KMS-11 (cell line): Measurements from ENCODE around the gene PP2D1.

ENCODE experiments used
- H2AFZ ChIP-seq: fragments of 200-600 bp; sonication (generic); 2 replicates; pipeline ENCODE4 v1.6.1; 2016; ENCODE audit warnings: antibody characterized with exemption, mixed run types, low read depth
- H3K27ac ChIP-seq: fragments of 200-600 bp; sonication (generic); 2 replicates; pipeline ENCODE4 v1.6.1; 2016; ENCODE audit warnings: mild to moderate bottlenecking, mixed run types
- H3K27me3 ChIP-seq: fragments of 200-600 bp; sonication (generic); 2 replicates; pipeline ENCODE4 v1.6.1; 2017; ENCODE audit warnings: mild to moderate bottlenecking, low read depth, mixed run types, moderate library complexity; ENCODE audit not compliant: insufficient read depth
- H3K36me3 ChIP-seq: fragments of 200-600 bp; sonication (generic); 2 replicates; pipeline ENCODE4 v1.6.1; 2017; ENCODE audit warnings: mild to moderate bottlenecking, mixed run types; ENCODE audit not compliant: insufficient read depth
- H3K4me1 ChIP-seq: fragments of 200-600 bp; sonication (generic); 2 replicates; pipeline ENCODE4 v1.6.1; 2016; ENCODE audit warnings: mild to moderate bottlenecking, low read depth, mixed run types; ENCODE audit not compliant: poor library complexity, severe bottlenecking
- H3K4me2 ChIP-seq: fragments of 200-600 bp; sonication (generic); 2 replicates; pipeline ENCODE4 v1.7.0; 2016; ENCODE audit warnings: mild to moderate bottlenecking, mixed run types
- H3K4me3 ChIP-seq: fragments of 200-600 bp; sonication (generic); IDR thresholded peaks from 2 replicates; pipeline ENCODE4 v1.6.1; 2017; ENCODE audit warnings: low read depth, low read length, mixed read lengths; ENCODE audit not compliant: insufficient read depth
- H3K79me2 ChIP-seq: fragments of 200-600 bp; sonication (generic); 2 replicates; pipeline ENCODE4 v1.6.1; 2016; ENCODE audit warnings: low read depth, mixed run types; ENCODE audit not compliant: insufficient read depth
- H3K9ac ChIP-seq: fragments of 200-600 bp; sonication (generic); 2 replicates; pipeline ENCODE4 v1.6.1; 2016; ENCODE audit warnings: mild to moderate bottlenecking, mixed run types
- H4K20me1 ChIP-seq: fragments of 200-600 bp; sonication (generic); 2 replicates; pipeline ENCODE4 v1.6.1; 2016; ENCODE audit warnings: mild to moderate bottlenecking, mixed run types; ENCODE audit not compliant: insufficient read depth
- CTCF ChIP-seq: fragments of 200-600 bp; sonication (generic); conservative IDR thresholded peaks from 2 replicates; pipeline ENCODE4 v1.6.1; 2017; ENCODE audit warnings: low read depth, mild to moderate bottlenecking, antibody characterized with exemption, low read length, moderate library complexity, mixed read lengths

Gene PP2D1

DNA sequence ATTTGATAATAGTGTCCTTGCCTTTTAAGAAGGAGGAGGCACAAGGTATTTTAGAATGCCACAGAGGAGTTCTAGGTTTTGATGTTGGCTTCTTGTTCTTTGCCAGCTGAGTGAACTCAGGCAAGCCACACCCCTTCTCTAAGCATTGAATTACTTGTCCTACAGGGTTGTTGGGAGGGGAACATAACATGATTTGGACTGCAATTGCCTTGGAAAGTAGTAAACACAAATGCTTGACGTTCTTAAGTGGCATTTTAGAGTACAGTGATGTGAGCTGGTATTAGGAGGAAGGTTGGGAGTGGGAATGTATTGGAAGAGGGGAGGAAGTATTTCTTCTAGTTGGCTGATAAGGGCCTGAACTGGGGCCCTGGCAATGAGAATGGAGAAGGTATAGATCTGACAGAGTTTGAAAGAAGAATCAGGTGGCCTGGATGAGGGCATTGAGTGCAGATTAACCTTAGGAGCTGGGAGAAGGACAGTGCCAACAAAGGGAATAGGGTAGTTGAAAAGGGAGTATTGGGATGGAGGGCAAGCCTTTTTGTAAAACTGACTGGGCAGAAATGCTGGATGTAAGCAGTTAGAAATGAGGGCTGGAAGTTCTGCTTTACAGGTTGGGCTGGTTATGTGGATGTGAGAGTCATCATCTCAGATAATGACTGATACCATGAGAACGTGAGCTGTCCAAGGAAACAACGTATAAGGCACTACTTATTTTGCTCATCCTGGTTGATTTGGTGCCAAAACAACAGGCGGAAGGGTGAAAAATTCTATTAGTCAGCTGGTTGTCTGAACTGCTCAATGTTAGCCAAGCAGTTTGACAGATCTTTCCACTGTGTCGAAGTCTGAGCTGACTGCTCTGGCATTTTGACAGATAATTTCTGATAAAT lies 44.9 kb upstream of the PP2D1 start:
- H2AFZ ChIP-seq, result no peak overlapping the region
- no peak overlapping the region; the same call in 1 of the 2 replicates for H3K9ac ChIP-seq
- peaks cover 75% of the 10 kb centered on the region for H3K4me1 ChIP-seq
- no peaks in the 10 kb centered on the region for H3K36me3 ChIP-seq
- no peak for TF ChIP-seq CTCF
- H3K79me2 ChIP-seq, result peaks cover 66% of the 10 kb centered on the region
- H3K27me3 ChIP-seq, result no peaks in the 10 kb centered on the region
- no peak overlapping the region for H3K4me3 ChIP-seq
- H4K20me1 ChIP-seq, result no peaks in the 10 kb centered on the region
- peak overlapping the region; percentile 87 for H3K4me2 ChIP-seq
- peak overlapping the region; percentile 87 for H3K27ac ChIP-seq

- Histone ChIP-seq H3K79me2 (peaks cover 71% of the 10 kb centered on the region), H4K20me1 (no peaks in the 10 kb centered on the region), H3K36me3 (no peaks in the 10 kb centered on the region), H3K27ac (peak overlapping the region; percentile 87), H2AFZ (no peak overlapping the region), H3K9ac (peak overlapping the region; percentile 51; the same call in 1 of the 2 replicates), H3K4me1 (peaks cover 72% of the 10 kb centered on the region), H3K4me3 (no peak overlapping the region), H3K4me2 (peak overlapping the region; percentile 87), H3K27me3 (no peaks in the 10 kb centered on the region)
- TF ChIP-seq CTCF, result no peak
Observed at GRCh38 chr3:20055842-20056241, 43.8 kb upstream of the PP2D1 start.

GRCh38 chr3:20055020-20055775 lies 43.1 kb upstream of the PP2D1 start:
- Histone ChIP-seq H3K27me3 (no peaks in the 10 kb centered on the region), H3K4me1 (peaks cover 72% of the 10 kb centered on the region), H3K79me2 (peaks cover 71% of the 10 kb centered on the region), H3K27ac (peak overlapping the region; percentile 87), H3K4me3 (no peak overlapping the region), H3K36me3 (no peaks in the 10 kb centered on the region), H3K4me2 (peak overlapping the region; percentile 87; the same call in 1 of the 2 replicates), H2AFZ (no peak overlapping the region), H3K9ac (peak overlapping the region; percentile 51; the same call in 1 of the 2 replicates), H4K20me1 (no peaks in the 10 kb centered on the region)
- no peak for TF ChIP-seq CTCF

DNA sequence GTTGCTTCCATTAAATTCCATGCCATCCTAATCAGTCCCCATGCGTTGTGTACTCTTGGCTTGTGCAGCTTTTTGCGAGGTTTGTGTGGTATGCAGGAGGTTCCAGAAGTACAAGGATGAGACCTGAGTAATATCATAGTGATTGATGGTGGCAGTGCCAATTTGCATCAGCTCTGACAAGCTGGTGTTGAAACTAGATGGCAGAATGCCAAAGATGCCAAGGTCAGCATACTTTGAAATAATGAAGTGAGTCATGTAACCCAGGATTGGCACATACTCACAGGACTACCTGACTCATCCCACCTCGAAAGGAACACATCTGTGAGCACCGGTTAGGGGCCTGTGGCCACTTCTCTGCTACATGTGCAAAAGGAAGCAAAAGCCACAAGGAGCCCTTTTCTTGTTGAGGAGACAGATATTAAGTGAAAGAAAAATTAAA lies 42.5 kb upstream of the PP2D1 start:
- peak overlapping the region; percentile 87 for H3K4me2 ChIP-seq
- no peak for TF ChIP-seq CTCF
- H2AFZ ChIP-seq, result no peak overlapping the region
- peaks cover 65% of the 10 kb centered on the region for H3K79me2 ChIP-seq
- no peak overlapping the region for H3K4me3 ChIP-seq
- no peaks in the 10 kb centered on the region for H4K20me1 ChIP-seq
- peak overlapping the region; percentile 87 for H3K27ac ChIP-seq
- H3K36me3 ChIP-seq, result no peaks in the 10 kb centered on the region
- peaks cover 77% of the 10 kb centered on the region for H3K4me1 ChIP-seq
- H3K9ac ChIP-seq, result peak overlapping the region; percentile 51; the same call in 1 of the 2 replicates
- H3K27me3 ChIP-seq, result no peaks in the 10 kb centered on the region
